ENCODE results near the gene SH2D2A.

Gene SH2D2A

DNA sequence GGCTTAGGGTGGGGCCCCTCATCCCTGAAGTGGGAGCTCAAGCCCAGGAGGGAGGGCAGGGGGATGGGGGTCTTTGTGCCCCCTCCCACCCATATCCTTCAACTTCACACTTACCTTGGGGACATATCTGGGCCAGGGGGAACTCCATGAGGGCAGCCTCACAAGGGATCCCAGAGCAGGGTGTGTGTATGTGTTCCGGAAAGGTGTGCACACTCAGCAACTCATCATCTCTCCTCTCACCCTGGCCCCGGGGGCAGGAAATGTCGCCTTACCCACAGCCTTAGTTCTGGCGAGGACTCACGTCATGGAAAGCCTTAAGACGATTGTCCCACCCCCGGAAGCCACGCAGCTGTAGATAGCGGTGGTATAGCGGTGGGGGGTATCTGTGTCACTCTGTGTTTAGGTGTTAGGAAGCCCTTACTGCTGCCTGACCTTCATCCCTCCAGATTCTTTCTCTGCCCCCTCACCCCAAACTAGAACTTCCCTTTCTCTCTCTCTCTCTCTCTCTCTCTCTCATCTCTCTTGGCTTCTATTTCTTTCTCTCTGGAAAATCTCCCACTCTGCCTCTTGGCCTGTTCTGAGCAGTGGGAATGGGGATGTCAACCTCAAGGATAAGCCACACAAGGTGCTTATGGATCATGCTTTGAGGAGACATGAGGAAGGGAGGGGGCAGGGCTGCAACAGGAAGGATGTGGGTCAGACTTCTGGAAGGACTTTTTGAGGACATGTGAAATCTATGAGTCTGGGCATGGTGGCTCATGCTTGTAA is at the start of gene SH2D2A:
Gene SH2D2A, minus strand, starts transcription at position 288 of the 768 bp plus-strand sequence. Its CDS starts 140 bp downstream, at position 148.
- DNase-seq = no peak

DNA sequence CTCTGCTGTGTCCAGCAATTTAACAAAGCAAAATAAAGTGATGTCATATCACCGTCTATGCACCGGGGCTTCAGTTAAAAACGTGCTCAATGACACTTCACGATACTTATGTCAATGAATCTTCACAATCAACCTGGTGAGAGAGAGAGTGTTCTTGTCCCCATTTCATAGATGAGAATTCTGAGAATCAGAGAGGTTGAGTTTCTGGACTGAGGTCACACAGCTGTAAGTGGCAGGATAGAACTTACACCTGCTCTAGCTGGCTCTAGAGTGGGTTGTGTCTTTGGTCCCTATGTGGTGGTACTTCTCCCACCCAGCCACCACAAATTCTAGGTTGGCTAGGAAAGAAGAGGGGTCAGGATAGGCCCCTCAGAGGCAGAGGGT is 49.2 kb upstream of the SH2D2A start:
- DNase-seq = no peak

DNA sequence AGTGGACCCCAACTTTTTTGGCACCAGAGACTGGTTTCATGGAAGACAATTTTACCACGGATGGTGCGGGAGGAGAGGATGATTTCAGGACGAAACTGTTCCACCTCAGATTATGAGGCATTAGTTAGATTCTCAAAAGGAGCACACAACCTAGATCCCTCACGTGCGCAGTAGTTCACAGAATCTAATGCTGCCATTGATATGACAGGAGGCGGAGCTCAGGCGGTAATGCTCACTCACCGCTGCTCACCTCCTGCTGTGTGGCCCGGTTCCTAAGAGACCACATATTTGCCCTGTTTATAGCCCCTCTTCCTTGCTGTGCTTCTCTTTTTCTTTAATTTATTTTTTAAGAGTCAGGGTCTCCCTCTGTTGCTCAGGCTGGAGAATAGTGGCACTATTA is 48.6 kb upstream of the SH2D2A start:
- DNase-seq = no peak

DNA sequence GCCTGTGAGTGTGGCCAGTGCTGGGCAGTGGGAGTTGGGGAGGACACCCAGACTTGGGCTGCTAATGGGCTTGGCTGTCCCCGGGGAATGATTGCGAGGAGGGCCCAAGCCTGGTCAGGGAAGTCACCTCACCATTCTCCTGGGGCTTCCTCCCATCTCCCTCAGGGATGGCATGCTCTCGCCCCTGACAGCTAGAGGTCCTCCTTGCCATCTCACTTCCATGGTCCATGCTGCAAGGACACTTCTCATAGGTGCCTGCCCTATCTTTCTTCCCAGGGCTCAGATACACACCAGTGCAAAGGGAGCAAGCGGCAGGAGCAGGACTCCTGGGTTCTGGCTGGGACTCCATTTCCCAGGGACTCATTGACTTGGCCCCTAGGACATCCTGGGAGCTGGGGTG is 48.1 kb upstream of the SH2D2A start:
- DNase-seq = no peak

DNA sequence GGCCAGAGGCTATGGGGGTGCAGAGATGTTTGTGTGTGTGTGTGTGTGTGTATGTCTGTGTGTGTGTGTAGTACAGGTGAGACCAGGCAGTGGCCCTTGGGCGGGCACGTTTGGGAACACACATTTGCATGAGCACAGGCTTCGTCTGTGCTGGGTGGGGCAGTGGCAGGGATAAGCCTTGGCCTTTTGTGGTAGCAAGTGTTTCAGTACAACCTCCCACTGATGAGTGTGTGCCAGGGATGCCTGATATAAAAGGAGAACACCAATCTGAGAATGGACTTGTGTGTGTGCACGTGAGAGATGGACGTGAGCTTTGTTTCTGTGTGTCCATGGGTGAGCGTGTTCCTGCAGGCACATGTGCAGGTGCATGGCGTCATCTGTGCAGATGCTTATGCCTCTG is 47.0 kb upstream of the SH2D2A start:
- DNase-seq = no peak

DNA sequence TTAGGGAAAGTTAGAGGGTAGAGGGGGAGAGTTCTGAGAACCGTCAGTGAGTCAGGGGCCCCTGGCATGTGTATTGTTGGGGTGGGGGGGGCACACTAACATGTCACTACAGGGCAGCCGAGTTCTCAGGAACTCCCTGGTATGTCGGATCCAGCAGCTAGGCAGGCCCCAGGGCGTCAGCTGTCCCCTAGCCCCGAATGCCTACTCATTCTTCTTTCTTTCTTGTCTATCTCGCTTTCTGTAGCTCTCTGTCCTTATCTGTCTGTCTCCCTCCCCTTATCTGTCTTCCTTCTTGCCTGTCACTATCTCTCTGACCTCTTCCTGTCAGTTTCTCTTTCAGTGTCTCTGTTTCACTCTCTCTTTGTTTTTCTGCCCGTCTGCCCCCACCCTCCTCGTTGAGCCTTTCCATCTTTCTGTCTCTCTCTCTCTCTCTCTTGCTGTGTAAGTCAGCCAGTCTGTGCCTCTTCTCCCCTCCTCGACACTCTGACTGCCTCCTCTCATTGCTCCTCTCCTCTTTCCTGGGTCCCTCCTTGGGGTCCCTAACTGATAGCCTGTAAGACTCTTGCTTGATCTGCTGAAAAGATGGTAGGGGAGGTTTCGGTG is 46.5 kb upstream of the SH2D2A start:
- no peak for DNase-seq

DNA sequence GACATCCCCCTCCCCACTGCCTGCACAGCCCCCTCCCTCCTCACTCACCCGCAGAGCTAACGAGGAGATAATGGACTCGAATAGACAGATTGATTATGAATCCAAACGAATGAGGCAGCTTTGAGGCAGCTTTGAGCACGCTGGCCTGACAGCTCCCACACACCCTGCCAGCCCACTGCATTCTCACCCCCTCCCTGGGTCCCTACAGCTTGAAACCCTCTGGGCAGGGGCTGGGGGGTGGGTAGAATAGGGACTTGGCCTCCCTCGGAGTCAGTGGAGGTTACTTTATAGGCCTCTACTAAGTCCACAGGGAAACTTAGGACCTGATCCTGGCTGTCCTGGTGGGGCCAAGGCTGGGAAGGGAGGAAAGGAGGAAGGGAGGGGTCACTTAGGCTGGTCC is 45.9 kb upstream of the SH2D2A start:
- no peak for DNase-seq

DNA sequence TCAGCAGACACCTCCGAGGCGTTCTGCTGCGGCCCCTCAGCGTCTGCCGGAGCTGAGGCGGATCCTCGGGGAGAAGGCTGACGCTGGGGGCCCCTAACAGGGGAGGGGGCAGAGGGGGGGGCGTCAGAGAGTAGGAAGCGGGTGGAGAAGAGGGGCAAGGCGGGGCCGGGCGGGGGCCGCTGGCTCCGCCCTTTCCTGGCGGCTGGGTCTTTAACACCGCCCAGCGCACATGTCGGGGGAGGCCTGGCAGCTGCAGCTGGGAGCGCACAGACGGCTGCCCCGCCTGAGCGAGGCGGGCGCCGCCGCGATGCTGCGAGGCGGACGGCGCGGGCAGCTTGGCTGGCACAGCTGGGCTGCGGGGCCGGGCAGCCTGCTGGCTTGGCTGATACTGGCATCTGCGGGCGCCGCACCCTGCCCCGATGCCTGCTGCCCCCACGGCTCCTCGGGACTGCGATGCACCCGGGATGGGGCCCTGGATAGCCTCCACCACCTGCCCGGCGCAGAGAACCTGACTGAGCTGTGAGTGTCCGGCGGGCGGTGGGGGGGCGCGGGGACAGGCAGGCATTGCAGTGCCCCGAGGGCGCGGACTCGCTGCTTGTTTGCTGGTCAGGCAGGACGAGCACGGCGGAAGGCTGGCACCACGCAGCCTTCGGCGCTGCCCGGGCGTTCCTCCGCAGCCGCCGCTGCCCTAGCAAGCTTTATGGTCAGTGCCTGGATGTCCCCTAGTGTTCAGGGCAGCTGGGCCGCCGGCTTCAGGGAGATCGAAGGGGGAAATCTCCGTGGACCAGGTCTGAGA is 44.2 kb upstream of the SH2D2A start, which contains the start of gene NTRK1:
Gene NTRK1, plus strand, starts transcription at position 238 of the 796 bp plus-strand sequence. Its CDS starts 70 bp downstream, at position 308.
- peak; percentile 54 for DNase-seq

DNA sequence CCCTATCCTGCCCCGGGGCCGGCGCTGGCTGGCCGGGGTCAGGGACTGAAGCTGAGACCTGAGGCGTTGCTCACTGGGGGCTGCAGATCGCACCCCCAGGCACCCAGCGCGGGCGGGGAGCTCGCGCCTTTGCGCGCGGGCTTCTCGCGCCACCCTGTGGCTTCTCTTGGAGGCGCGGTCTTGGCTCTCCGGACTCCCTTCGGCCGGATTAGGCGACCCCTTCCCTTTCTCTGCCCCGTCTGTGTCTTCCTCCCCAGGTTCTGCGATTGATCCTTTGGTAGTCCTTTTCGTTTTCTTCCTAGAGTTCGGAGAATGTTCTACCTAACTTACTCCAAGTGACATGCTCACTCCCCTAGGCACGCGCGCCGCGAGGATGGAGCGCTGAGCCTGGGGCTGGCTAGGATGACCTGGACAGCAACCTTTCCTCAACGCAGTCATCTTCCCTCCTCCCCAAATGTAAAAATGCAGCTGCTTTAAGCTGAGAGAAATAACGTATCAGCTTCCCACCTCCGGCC is 43.5 kb upstream of the SH2D2A start:
- no peak for DNase-seq

DNA sequence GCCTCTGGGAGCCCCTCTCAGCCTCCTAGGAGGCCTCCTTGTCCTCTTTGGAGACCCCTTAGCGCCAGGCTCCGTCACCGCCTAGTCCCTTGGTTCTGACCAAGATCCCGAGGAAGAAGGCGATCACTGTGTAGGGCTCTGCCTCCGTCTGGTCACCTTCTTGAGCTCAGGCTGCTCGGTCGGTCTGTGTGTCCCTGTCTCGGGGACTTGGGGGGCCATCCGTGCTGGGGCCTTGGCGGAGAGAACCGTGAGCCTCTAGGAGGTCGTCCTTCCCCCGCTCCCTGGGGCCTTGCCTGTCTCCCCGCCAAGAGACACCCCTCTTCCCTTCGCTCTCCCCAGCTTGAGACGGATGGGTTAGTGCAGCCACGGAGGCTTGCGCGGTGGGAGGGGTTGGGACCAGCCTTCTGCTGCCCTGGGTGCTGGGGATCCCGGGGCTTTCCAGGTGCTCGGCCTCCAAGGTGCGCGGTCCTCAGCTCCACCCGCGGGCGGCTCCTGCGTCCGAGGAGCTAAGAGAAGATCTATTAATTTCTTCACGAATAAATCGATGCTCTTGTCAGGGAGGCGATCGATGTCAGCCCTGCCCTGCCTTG is 43.0 kb upstream of the SH2D2A start:
- no peak for DNase-seq

DNA sequence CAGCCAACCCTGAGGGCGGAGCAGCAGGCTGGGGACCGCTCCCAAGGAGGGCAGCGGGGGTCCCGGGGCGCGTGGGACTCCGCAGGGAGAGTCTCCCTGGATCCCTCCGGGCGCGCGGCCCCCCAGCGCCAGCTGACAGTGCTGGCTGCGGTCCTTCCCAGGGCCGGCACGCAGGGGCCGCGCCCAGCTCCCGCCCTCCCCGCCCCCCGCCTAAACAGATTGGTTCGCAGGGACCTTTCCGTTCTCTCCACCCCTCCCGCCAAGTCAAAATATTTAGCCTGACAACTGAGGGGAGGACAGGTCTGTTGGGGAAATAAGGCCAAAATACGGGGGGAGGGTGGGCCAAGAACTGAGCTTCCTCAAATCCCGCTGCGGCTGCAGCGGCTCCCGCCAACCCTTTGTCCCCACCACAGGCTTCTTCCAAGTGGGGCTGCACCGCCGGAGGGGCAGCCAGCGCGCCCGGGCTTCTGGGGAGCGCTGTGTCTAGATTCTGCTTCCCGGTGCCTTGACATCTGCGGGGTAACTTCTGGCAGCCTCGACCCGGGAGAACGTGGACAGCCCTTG is 42.4 kb upstream of the SH2D2A start, which contains the start of gene INSRR:
Gene INSRR, minus strand, starts transcription at position 159 of the 564 bp plus-strand sequence. CDS start 496 bp downstream, outside the sequence.
- no peak for DNase-seq

DNA sequence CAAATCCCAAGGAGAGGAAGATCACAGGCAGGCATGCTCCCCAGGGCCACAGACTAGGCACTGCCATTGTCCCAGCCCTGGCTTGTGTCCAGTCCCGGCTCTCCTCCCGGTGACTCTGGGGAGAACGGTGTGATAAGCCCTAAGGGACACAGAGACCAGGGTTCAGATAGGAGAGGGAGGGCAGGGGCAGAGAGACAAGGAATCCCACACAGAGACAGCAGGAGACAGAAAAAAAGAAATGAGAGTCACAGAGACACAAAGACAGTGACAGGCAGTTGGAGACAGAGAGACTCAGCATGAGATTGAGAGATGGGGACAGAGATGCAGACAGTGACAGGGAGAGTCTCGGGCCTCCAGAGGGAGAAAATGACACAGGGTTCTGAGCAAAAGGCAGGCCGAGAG is 41.9 kb upstream of the SH2D2A start:
- DNase-seq = no peak

DNA sequence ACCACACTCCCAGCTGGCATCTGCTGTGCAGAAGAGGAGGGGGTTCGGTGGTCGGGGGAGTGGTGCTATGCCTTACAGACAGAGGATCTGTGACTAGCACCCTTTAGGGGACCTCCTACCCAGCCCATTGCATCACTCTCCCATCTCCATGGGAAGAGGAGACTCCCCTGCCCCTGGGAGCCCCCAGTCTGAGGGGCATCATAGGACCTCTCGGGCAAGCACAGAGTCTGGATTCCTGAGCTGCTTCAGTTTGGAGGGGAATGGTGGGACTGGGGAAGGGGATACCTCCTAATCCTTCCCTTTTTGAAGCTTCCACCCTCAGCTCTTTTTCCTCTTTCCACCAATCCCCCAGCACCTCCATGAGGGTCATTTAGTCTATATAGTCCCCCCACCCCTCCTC is 40.9 kb upstream of the SH2D2A start:
- no peak for DNase-seq

DNA sequence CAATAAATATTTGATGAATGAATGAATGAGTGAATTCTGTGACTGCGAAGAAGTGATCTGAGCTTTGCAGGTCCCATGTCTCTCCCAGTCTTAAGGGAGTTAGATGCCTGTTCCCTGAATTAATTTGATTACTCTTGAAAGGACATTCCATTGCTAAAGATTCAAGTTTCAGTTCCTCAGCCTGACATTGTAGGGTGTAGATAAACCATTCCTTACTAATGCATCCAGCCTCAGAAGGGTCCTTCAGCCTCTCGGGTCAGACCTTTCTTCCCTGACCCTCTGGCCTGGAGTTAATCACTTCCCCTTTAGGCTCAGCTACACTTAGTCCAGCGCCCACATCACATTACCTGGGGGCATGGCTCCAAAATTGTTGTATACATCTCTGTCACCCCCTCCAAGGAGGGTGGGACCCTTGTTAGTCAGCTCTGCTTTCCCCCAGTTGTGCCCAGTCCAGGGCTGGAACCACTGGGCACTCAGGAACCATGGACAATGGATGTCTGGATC is 39.7 kb upstream of the SH2D2A start:
- no peak for DNase-seq

DNA sequence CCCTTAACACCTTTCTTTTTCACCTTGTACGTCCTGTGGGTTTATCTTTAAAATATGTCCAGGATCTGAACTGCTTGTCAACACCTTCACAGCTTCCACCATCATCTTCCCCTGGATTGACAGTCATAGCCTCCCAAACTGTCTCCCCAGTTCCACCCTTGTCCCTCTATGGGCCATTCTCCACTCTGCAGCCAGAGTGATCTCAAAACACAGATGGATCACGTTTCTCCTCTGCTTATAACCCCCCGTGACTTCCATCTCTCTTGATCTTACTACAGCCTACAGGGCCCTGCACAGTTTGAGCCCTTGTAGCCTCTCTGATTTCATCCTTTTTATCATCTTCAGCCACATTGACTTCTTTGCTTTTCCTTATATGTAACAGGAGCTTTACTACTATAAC is 38.0 kb upstream of the SH2D2A start:
- DNase-seq = no peak

DNA sequence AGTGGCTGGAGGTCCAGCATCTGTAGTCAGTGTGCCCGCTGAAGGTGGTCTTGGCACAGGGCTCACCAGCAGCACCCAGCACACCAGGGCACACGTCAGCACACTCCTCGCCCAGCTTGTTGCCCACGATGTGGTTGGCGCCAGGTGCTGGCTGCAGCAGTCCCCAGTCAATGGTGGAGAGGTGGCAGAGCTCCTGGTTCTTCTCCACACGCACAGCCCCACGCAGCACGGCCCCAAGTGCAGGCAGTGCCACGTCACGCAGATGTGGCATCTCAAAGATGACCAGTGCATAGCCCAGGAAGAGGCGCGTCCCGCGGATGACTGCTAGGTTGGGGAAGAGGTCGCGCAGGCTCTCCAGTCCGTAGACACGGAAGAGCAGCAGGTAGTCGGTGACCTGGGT is 37.1 kb upstream of the SH2D2A start:
- DNase-seq = no peak

DNA sequence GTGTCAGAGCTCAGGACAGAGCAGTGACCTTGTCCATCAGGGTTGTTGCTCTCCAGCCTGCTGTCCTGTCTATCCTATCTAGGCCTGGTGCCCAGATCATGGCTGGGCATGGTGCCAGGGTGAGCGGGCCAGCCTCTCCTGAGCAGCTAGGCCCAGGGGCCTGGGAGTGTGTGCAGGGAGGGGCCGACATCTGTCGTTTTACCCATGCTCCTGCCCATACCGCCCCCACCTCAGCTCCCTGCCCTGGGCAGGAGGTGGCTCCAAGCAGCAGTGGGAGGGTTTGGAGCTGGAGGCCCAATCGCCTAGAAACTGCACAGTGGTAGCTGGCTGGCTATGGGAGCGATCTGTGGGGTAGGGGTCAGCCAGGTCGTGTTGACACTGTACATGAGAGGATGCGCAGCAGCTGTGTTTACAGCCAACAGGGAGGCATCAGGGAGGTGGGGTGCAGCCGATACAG is 35.8 kb upstream of the SH2D2A start:
- peak; percentile 96 for DNase-seq

DNA sequence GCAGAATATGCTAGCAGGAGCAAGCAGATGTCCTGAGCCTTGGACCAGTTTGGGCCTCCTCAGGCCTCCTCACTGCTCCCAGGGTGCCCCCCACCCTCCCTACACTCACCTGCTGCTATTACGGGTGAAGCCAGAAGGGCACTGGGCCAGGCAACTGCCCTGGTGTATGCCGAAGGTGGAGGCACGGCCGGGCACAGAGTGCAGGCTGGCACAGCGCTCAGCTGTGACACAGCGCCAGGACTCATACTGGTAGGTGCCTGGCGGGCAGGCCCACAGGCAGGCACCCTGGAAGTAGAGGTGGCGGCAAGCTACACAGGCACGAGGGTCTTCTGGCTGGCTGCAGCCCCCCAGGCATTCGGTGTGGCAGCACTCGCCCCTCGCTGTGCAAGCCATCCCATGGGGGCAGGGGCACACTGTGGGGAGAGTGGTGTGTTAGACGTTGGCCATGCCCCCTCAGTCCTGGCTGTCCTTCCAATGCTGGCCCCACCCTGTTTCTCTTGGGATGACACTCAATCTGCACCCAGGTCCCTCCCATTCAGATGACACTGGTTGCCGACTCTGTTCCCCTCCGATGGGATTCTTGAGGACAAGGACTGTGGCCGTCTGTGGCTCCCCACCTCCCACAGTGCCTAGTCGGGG is 35.2 kb upstream of the SH2D2A start:
- DNase-seq = peak; percentile 75

DNA sequence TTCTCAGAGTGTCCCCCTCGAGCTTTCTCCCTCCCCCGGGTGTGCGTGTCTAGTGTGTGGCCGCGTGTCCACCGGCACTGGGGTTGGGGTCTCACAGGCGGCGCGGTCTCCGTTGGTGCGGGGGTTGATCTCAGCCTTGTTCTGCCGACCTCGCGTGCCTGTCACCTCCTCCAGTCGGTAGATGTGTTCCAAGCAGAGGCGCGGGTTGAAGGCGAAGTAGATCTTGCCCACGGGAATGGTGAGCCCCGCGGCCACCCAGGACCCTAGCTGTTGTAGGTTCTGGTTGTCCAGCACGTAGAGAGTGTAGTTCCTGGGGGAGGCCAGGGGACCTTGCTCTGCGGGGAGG is 32.5 kb upstream of the SH2D2A start:
- DNase-seq = no peak

DNA sequence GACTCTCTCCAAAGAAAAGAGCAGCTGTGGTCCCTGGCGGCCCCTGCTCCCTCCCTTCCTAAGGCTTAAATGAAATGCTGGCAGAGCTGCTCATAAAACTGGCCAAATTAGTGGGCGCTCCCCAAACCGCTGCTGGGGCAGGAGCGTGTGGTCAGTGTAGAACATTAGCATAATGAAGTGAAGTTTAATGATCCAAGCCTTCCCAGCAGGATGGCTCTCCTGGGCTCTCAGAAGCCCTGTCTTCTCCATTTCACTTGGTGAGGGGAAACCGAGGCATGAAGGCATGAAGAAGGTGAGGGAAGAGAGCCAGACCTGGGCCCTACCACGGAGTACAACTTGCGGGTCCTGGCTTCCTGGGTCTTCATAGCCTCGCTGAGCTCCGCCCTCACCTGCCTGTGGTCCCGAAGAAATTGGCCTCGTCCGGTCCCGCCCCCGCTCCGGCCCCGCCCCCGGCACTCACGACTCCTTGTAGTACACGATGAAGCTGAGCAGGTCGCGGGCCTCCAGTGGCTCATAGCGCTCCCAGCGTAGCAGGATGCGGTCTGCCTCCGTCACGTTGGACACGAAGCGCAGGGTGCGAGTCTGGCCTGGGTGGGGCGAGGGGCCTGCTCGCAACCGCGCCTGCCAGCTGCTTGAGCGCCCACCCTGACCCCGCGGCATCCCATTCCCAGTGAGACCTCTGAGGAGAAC is 32.0 kb upstream of the SH2D2A start:
- no peak for DNase-seq

All from NCI-H446 treated with DMSO at 0.1 percent for 48 hours (cell line).